GM10248 (cell line): ENCODE results near the gene CDYL.
A peak's percentile ranks its signal among the peaks of the same experiment; 100 is the strongest.
"Not testable (repeated sequence)": the region's sequence is repeated elsewhere in the genome, so short reads cannot be mapped to it uniquely, and the experiment has no call there.

ENCODE experiments used
- CTCF ChIA-PET: fragments of 300-600 bp; sonication (Branson Sonifier 250); formaldehyde crosslinking; extraction: SDS; loops from one replicate; lab custom pipeline; 2021; ENCODE audit warnings: antibody characterized with exemption; lab: Yijun Ruan, JAX
- POLR2A ChIA-PET: fragments of 350-650 bp; sonication (Branson Sonifier 250); formaldehyde crosslinking; extraction: SDS; loops from one replicate; lab custom pipeline; 2020; ENCODE audit warnings: antibody characterized with exemption; lab: Yijun Ruan, JAX
- DNase-seq: peaks from one replicate; pipeline ENCODE4 v3.0.0; 2012; ENCODE audit errors: extremely low spot score
- TF ChIP-seq, protein P1 (sequence below): IDR thresholded peaks from 2 replicates; pipeline ENCODE4 v1.5.1; 2012; ENCODE audit warnings: mild to moderate bottlenecking, low read depth; ENCODE audit errors: extremely low read depth, missing control alignments, control extremely low read depth

Gene CDYL

GRCh38 chr6:4853782-4854511 lies 77.7 kb downstream of the CDYL start:
- CTCF ChIA-PET: interaction anchor here (1.5 to 1.9 kb wide), 2 partner anchors 9 to 64 kb away, joined by 4 to 5 read pairs; no protein-coding TSS in a partner anchor
- no peak for DNase-seq
- POLR2A ChIA-PET: no interaction called here
- TF ChIP-seq, protein P1, sequence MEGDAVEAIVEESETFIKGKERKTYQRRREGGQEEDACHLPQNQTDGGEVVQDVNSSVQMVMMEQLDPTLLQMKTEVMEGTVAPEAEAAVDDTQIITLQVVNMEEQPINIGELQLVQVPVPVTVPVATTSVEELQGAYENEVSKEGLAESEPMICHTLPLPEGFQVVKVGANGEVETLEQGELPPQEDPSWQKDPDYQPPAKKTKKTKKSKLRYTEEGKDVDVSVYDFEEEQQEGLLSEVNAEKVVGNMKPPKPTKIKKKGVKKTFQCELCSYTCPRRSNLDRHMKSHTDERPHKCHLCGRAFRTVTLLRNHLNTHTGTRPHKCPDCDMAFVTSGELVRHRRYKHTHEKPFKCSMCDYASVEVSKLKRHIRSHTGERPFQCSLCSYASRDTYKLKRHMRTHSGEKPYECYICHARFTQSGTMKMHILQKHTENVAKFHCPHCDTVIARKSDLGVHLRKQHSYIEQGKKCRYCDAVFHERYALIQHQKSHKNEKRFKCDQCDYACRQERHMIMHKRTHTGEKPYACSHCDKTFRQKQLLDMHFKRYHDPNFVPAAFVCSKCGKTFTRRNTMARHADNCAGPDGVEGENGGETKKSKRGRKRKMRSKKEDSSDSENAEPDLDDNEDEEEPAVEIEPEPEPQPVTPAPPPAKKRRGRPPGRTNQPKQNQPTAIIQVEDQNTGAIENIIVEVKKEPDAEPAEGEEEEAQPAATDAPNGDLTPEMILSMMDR: no peak

GRCh38 chr6:4856785-4857184 lies 80.6 kb downstream of the CDYL start:
- TF ChIP-seq, protein P1: peak; percentile 17
- CTCF ChIA-PET: interaction anchor here (1.6 kb wide), 1 partner anchor 29 kb away, joined by 3 read pairs; no protein-coding TSS in a partner anchor
- no peak for DNase-seq
- POLR2A ChIA-PET: no interaction called here

DNA sequence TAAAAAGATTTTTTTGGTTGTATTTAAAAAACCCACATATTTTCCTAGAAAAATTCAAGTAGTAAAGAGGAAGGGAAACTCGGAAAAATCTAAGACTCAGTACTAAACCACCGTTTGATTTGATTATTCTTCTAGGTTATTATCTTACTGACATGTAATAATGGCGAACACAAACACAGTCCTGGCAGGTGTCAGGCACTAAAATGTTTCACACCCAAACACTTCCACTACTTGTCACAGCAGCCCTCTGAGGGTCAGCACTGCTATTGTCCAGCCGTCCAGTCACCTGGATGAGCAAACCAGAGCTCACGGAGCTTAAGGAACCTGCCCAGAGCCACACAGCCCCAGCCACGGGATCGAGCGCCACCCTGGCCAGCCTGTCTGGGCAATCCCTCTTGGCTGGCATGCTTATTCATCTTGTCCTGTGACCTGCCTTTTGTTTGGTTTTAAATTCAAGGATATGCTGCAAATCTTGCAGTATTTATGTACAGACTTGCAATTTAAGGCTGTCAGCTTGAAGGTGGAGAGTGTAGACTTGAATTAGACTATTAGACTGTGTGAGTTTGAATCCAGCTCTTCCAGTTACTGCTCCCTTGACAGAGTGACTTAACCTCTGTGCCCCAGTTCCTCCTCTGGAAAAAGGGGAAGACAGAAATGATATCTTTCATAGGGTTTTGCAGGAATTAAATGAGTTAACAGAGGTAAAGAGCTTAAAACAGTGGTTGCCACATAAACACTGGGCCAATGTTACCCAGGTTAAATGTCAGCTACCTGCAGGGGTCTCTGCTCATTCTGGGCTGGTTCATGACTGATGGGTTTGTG lies 82.2 kb downstream of the CDYL start:
- POLR2A ChIA-PET: no interaction called here
- TF ChIP-seq, protein P1: no peak
- CTCF ChIA-PET: interaction anchor here (0.8 to 1.5 kb wide), 7 partner anchors 10 to 467 kb away, joined by 3 to 7 read pairs (median 3); no protein-coding TSS in a partner anchor
- DNase-seq: no peak

DNA sequence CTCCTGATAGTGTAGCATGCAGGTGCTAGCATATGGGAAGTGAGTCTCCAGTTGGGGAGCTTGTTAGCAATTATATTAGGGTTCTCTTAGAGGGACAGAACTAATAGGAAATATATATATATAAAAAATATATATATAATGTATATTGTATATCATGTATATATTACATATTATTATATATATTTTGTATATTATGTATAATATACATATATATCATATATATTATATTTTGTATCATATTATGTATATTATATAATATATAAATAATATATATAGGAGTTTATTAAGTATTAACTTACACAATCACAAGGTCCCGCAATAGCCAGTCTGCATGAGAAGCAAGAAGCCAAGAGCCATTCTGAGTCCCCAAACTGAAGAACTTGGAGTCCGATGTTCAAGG lies 84.2 kb downstream of the CDYL start:
- ChIA-PET CTCF (interaction anchor here (1.0 kb wide), 1 partner anchor 9 kb away, joined by 3 read pairs; no protein-coding TSS in a partner anchor), POLR2A (no interaction called here)
- DNase-seq: no peak
- TF ChIP-seq, protein P1: no peak

- POLR2A ChIA-PET: no interaction called here
- CTCF ChIA-PET: interaction anchor here (1.0 to 1.6 kb wide), 2 partner anchors 14 to 84 kb away, joined by 3 to 4 read pairs; no protein-coding TSS in a partner anchor
- TF ChIP-seq, protein P1: no peak
- no peak for DNase-seq
These were observed 85.4 kb downstream of the CDYL start for GRCh38 chr6:4861564-4861963.

DNA sequence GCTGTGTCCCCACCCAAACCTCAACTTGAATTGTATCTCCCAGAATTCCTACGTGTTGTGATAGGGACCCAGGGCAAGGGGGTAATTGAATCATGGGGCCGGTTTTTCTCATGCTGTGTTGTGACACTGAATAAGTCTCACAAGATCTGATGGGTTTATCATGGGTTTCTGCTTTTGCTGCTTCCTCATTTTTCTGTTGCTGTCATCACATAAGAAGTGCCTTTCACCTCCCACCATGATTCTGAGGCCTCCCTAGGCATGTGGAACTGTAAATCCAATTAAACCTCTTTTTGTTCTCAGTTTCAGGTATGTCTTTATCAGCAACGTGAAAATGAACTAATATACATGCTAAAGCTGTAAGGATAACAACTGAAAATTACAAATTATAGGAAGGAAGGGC lies 88.3 kb downstream of the CDYL start:
- POLR2A ChIA-PET: no interaction called here
- no peak for DNase-seq
- CTCF ChIA-PET: no interaction called here
- TF ChIP-seq, protein P1: no peak

DNA sequence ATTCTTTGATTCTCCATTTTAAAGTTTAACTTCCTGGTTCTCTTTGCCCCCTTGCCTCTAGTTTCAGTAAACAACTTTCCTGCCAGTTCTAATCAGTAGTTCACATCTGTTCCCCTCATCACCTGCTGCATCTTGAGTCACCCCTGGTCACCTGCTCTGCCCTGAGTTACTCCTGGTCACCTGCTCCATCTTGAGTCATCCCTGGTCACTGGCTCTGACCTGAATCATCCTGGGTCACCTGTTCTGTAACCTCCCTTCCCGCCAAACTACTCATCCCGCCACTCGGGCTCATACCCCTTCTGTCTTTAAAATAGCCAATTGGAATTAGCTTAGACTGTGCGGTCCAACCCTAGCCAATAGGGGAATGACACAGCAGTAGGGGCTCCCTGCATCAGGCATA lies 88.8 kb downstream of the CDYL start:
- CTCF ChIA-PET, POLR2A ChIA-PET, DNase-seq: not testable (repeated sequence)
